GM13977 (cell line): ENCODE measurements around the gene B3GLCT.

Experiments used
- DNase-seq: peaks from one replicate; pipeline ENCODE4 v3.0.0; 2012; ENCODE audit warnings: low spot score
- CTCF ChIP-seq: IDR thresholded peaks from 2 replicates; pipeline ENCODE4 v1.5.1; 2012; ENCODE audit warnings: mild to moderate bottlenecking, control low read depth; ENCODE audit not compliant: insufficient read depth; ENCODE audit errors: extremely low read depth, missing control alignments
- in situ Hi-C: fragments of 300-500 bp; cut with MboI; formaldehyde crosslinking; loops from one replicate; pipeline ENCODE4 v1.12.0; 2022; ENCODE audit warnings: low sequenced_read_pairs, low pct_unique_long_range_greater_than_20kb, mixed read lengths, inconsistent platforms; ENCODE audit not compliant: unreplicated experiment

Gene B3GLCT

DNA sequence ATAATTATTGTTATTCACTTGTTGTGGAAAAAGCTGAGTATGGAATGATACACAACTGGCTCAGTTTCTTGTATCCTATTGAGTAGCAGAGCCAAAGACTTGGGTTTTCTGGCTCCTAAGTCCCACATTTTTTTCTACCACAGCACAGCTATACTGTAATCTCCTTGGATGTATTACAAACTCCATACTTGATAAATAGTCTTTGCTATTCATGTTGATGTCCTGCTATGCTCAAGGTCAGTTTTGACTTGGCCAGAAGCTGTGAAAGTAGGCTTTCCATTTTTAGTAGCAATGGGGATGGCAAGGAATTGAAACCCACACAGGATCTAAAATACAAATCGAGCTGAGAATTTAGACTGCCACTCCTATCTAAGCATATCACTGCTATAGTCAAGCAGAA, 79.1 kb downstream of the B3GLCT start:
- no peak for DNase-seq
- in situ Hi-C loops, result no loop called here
- TF ChIP-seq CTCF, result no peak

DNA sequence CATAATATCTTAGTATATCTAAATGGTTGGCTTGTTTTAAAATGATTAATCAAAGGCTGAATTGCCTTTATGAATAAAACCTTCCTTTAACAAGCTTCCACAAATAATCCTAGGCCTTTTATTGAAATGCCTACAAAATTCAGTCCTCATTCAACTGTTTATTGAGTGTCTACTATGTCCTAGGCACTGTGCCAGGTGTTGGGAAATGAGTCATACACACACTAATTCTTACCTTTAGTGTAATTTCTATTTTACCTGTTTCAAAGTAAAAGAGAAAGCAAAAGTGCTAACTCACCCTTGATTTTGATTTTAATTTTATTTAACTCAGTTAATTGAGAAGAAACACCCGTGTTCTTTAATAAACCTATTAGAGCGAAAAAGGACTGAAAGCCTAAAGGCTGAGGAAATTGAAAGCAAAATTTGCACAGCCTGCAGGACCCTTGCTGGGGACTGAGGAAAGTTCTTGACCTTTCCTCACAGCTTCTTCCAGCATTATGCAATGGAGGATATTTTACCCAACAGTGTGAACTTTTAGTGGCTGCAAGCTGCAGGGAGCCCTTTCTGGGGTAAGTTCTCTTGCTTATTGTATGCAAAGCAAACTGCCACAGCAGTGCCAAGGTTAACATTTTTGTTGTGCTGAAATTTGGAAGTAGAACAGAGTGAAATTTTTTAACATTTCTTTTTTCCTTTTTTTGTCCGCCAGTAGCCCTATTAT, 83.1 kb downstream of the B3GLCT start:
- TF ChIP-seq CTCF, result no peak
- DNase-seq, result no peak
- in situ Hi-C loops, result no loop called here

- in situ Hi-C loops, result no loop called here
- no peak for DNase-seq
- no peak for TF ChIP-seq CTCF
These were observed 87.2 kb downstream of the B3GLCT start for GRCh38 chr13:31286930-31287329.

DNA sequence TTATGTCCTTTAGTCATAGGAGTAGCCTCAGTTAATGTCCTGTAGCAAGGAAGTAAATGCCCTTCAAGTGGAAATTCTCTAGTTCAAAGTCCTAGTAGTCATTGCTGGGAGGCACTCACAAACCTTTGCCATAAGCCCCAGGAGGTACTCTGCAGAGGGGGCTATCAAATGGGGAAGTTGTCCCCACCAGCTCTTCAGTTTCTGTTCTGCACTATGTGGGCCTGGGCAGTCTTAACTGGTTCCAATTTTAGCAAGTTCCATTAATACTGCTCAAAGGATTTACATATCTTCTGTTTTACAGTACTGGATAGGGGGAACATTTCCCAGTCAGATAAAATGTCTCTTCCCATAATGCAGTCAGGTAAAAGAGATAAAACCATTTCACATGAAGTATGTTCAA, 101.3 kb downstream of the B3GLCT start:
- in situ Hi-C loops, result no loop called here
- no peak for DNase-seq
- no peak for TF ChIP-seq CTCF

- in situ Hi-C loops, result no loop called here
- TF ChIP-seq CTCF, result no peak
- no peak for DNase-seq
These were observed 110.6 kb downstream of the B3GLCT start for GRCh38 chr13:31310356-31310755.

DNA sequence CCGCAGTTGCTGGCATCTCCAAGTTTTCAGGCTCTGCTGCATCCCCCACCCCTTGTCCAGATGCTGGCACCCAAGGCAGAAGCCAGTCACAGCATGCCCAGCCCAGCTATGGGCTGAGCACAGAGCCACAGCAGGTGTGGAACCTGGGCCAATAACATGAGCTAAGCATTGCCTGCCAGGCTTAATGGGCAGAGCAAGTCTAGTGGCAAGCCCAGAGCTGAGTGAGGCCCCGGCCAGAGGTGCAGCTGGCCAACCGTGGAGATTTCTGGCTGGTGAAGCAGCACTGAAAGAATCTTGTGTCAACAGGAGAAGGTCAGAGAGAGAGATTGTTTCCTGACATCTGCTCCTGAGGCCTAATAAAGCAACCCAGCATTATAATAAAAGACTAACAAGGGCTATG, 111.0 kb downstream of the B3GLCT start:
- in situ Hi-C loops, result no loop called here
- no peak for TF ChIP-seq CTCF
- DNase-seq, result no peak
